ENCODE data around the gene TCF4. TPM values are rescaled to one million over a fixed set of nuclear protein-coding genes. Genes with fewer than 3 reads are reported as not detected.

The TCF4 gene
- total RNA-seq, 1 experiment from 2014 or later, result 12.5 TPM

GRCh38 chr18:55549474-55550104, 38.4 kb downstream of the TCF4 start:
- no peaks in the 10 kb centered on the region for H4K20me1 ChIP-seq (ENCODE audit: low read length)
- no peak overlapping the region for H3K27ac ChIP-seq (ENCODE audit: low read length)
- H3K4me1 ChIP-seq (ENCODE audit: insufficient read depth, low read length), result no peaks in the 10 kb centered on the region
- H3K9me2 ChIP-seq (replicated peaks; ENCODE audit: low read length), result no peaks in the 10 kb centered on the region
- no peaks in the 10 kb centered on the region for H3K9me3 ChIP-seq (ENCODE audit: low read length)
- intact Hi-C loops (cut with micrococcal nuclease), result no loop called here
- no TSS peak for BruUV-seq (replicated peaks)
- no peak overlapping the region for H3K4me2 ChIP-seq (ENCODE audit: low read length)
- H3K4me3 ChIP-seq (ENCODE audit: low read length), result no peak overlapping the region
- no peaks in the 10 kb centered on the region for H3F3A ChIP-seq (ENCODE audit: low read length, unreplicated experiment)
- H3K9ac ChIP-seq (ENCODE audit: low read length), result no peak overlapping the region
- no peaks in the 10 kb centered on the region for H3K27me3 ChIP-seq (ENCODE audit: low read length)
- no peaks in the 10 kb centered on the region for H3K79me2 ChIP-seq (ENCODE audit: low read length)
- ChIA-PET CTCF (no interaction called here), POLR2A (ENCODE audit: unreplicated experiment) (no interaction called here)
- DNase-seq (no peak), ATAC-seq (no peak)
- TF ChIP-seq EZH2phosphoT487 (IDR thresholded peaks at IDR 0.05; ENCODE audit: borderline replicate concordance, low read length), result no peak
- TF ChIP-seq, protein P1, sequence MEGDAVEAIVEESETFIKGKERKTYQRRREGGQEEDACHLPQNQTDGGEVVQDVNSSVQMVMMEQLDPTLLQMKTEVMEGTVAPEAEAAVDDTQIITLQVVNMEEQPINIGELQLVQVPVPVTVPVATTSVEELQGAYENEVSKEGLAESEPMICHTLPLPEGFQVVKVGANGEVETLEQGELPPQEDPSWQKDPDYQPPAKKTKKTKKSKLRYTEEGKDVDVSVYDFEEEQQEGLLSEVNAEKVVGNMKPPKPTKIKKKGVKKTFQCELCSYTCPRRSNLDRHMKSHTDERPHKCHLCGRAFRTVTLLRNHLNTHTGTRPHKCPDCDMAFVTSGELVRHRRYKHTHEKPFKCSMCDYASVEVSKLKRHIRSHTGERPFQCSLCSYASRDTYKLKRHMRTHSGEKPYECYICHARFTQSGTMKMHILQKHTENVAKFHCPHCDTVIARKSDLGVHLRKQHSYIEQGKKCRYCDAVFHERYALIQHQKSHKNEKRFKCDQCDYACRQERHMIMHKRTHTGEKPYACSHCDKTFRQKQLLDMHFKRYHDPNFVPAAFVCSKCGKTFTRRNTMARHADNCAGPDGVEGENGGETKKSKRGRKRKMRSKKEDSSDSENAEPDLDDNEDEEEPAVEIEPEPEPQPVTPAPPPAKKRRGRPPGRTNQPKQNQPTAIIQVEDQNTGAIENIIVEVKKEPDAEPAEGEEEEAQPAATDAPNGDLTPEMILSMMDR (conservative IDR thresholded peaks at IDR 0.05; ENCODE audit: low read depth, low read length), result no peak
- no peak for TF ChIP-seq EZH2 (IDR thresholded peaks at IDR 0.05; ENCODE audit: low read length, unreplicated experiment)
- no peak overlapping the region for H2AFZ ChIP-seq (ENCODE audit: low read length)
- H3K36me3 ChIP-seq (ENCODE audit: low read depth, low read length), result no peaks in the 10 kb centered on the region

- Histone ChIP-seq H3K9me2 (replicated peaks; ENCODE audit: low read length) (no peaks in the 10 kb centered on the region), H3K79me2 (ENCODE audit: low read length) (no peaks in the 10 kb centered on the region), H3F3A (ENCODE audit: low read length, unreplicated experiment) (no peaks in the 10 kb centered on the region), H3K36me3 (ENCODE audit: low read depth, low read length) (no peaks in the 10 kb centered on the region), H3K4me3 (ENCODE audit: low read length) (no peak overlapping the region), H4K20me1 (ENCODE audit: low read length) (no peaks in the 10 kb centered on the region), H3K9me3 (ENCODE audit: low read length) (no peaks in the 10 kb centered on the region), H2AFZ (ENCODE audit: low read length) (no peak overlapping the region), H3K27ac (ENCODE audit: low read length) (no peak overlapping the region), H3K4me1 (ENCODE audit: insufficient read depth, low read length) (no peaks in the 10 kb centered on the region), H3K4me2 (ENCODE audit: low read length) (no peak overlapping the region), H3K27me3 (ENCODE audit: low read length) (no peaks in the 10 kb centered on the region), H3K9ac (ENCODE audit: low read length) (no peak overlapping the region)
- TF ChIP-seq EZH2 (IDR thresholded peaks at IDR 0.05; ENCODE audit: low read length, unreplicated experiment) (no peak), EZH2phosphoT487 (IDR thresholded peaks at IDR 0.05; ENCODE audit: borderline replicate concordance, low read length) (no peak)
- TF ChIP-seq, protein P1 (conservative IDR thresholded peaks at IDR 0.05; ENCODE audit: low read depth, low read length), result no peak
- BruUV-seq (replicated peaks), result no TSS peak
- intact Hi-C loops (cut with micrococcal nuclease), result no loop called here
- DNase-seq (no peak), ATAC-seq (no peak)
- POLR2A ChIA-PET (ENCODE audit: unreplicated experiment), result no interaction called here
- CTCF ChIA-PET, result no interaction called here
Measured at GRCh38 chr18:55547705-55548056, 40.3 kb downstream of the TCF4 start.

DNA sequence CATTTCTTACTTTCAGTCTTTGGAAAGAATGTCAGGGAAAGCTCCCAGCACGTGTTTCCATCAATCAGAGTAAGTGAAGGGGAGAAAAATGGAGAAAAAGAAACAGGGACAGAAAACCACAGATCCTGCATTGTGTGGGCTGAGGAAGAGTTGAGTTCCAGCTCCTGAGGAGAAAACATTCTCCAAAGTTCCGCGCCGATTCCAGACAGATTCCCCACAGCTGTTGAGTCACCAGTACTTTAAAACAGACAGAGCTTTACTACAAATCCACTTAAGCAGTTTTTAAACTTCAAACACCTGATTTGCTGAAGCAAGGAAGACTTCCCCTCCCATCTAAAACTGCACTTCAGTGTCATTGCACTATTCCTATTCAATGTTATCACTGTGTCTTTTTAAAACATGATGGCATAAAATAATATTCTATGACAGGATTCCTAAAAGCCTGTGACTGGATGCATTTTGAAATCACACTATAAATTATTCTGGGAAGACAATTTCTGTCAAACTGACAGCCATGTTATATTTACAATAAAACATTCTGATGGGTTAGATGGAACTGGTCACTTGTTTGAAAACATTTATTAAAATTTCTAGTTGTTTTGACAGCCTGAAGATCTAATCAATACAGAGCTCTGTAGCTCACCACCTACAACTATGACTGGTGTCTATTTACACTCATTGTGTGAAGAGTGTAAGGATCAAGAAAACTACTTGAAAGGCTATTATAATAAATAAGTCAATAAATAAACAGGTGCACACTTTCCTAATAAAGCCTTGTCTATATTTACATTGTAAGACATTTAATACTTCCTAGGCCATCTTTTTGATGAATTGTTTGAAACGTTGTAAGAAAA, 40.9 kb downstream of the TCF4 start:
- CTCF ChIA-PET, result no interaction called here
- no peak for ATAC-seq
- H3K4me2 ChIP-seq (ENCODE audit: low read length), result no peak overlapping the region
- POLR2A ChIA-PET (ENCODE audit: unreplicated experiment), result no interaction called here
- H3K27ac ChIP-seq (ENCODE audit: low read length), result no peak overlapping the region
- TF ChIP-seq EZH2phosphoT487 (IDR thresholded peaks at IDR 0.05; ENCODE audit: borderline replicate concordance, low read length), result no peak
- TF ChIP-seq EZH2 (IDR thresholded peaks at IDR 0.05; ENCODE audit: low read length, unreplicated experiment), result no peak
- TF ChIP-seq, protein P1 (conservative IDR thresholded peaks at IDR 0.05; ENCODE audit: low read depth, low read length), result no peak
- no TSS peak for BruUV-seq (replicated peaks)
- no peaks in the 10 kb centered on the region for H3K27me3 ChIP-seq (ENCODE audit: low read length)
- no peak for DNase-seq
- no peaks in the 10 kb centered on the region for H3K4me1 ChIP-seq (ENCODE audit: insufficient read depth, low read length)
- H3K9me2 ChIP-seq (replicated peaks; ENCODE audit: low read length), result no peaks in the 10 kb centered on the region
- H3K9me3 ChIP-seq (ENCODE audit: low read length), result no peaks in the 10 kb centered on the region
- H3K79me2 ChIP-seq (ENCODE audit: low read length), result no peaks in the 10 kb centered on the region
- no peaks in the 10 kb centered on the region for H3F3A ChIP-seq (ENCODE audit: low read length, unreplicated experiment)
- intact Hi-C loops (cut with micrococcal nuclease), result no loop called here
- H3K9ac ChIP-seq (ENCODE audit: low read length), result no peak overlapping the region
- H2AFZ ChIP-seq (ENCODE audit: low read length), result no peak overlapping the region
- H3K4me3 ChIP-seq (ENCODE audit: low read length), result no peak overlapping the region
- no peaks in the 10 kb centered on the region for H3K36me3 ChIP-seq (ENCODE audit: low read depth, low read length)
- no peaks in the 10 kb centered on the region for H4K20me1 ChIP-seq (ENCODE audit: low read length)
